Measurements from ENCODE around the gene AGPAT1. TPM values are rescaled to one million over a fixed set of nuclear protein-coding genes. Genes with fewer than 3 reads are reported as not detected.

The AGPAT1 gene
- polyA plus RNA-seq, 1 of the 3 experiments (the other 2 are of a cell fraction) = 118 TPM

DNA sequence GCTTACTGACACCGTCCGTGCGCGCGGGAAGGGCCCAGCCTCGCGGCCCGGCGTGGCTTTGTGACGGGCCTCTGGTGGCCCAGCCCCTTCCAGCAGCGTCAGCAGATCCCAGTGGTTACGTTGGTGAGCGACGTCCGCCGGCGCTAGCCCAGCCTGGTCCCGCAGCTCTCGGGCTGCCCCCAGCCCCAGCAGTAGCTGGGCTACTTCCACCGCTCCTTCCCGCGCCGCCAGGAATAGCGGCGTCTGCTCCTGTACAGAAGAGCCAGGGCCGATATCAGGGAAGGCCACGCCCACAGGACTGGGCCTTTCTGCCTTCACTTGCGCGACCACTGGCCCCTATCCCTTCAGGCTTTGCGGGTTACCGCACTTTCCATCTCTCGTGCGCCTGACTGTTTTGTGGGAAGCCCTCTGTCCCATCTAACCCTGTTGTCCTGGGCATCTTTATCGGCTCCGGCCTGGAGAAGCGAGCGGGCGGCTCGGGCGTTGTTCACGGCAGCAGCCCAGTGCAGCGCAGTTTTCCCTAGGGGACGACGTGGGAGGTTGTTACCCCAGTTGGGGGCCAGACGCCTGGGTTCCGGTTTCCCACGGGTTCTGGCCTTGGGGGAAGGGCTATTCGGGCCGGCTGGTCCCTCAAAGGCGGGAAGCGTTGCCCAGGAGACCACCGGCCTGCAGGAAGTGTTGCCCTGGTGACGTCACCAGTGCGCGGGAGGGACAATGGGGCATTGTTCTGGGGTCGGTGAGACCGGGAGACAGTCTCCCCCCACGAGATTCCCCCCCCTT, 20.2 kb upstream of the AGPAT1 start (continued):
- TF ChIP-seq REST (IDR thresholded peaks at IDR 0.05; ENCODE audit: low read depth, low read length) = 0 out of 2 replicates have a peak, but pooled peaks have one; percentile 1
- TF ChIP-seq GABPA (IDR thresholded peaks at IDR 0.05; ENCODE audit: low read depth) = peak; percentile 60
- TF ChIP-seq FOXJ3 (CRISPR knock-in tag; IDR thresholded peaks at IDR 0.05) = peak; percentile 21; the same call in 1 of the 2 replicates
- TF ChIP-seq GATA2 (CRISPR knock-in tag; IDR thresholded peaks at IDR 0.05) = no peak
- no peak for TF ChIP-seq NRF1 (IDR thresholded peaks at IDR 0.05; ENCODE audit: low read depth, low read length)
- no peak for TF ChIP-seq FOXM1 (IDR thresholded peaks at IDR 0.05; ENCODE audit: low read depth)
- TF ChIP-seq, protein P1, sequence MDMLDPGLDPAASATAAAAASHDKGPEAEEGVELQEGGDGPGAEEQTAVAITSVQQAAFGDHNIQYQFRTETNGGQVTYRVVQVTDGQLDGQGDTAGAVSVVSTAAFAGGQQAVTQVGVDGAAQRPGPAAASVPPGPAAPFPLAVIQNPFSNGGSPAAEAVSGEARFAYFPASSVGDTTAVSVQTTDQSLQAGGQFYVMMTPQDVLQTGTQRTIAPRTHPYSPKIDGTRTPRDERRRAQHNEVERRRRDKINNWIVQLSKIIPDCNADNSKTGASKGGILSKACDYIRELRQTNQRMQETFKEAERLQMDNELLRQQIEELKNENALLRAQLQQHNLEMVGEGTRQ (IDR thresholded peaks at IDR 0.05; ENCODE audit: borderline replicate concordance, low read depth, low read length) = no peak
- no peak for TF ChIP-seq YY1 (IDR thresholded peaks at IDR 0.05; ENCODE audit: low read depth)
- TF ChIP-seq MXI1 (IDR thresholded peaks at IDR 0.05; ENCODE audit: low read depth, low read length) = peak; percentile 56; the same call in 1 of the 2 replicates
- peak; percentile 87 for TF ChIP-seq CHD2 (IDR thresholded peaks at IDR 0.05; ENCODE audit: low read length, partially characterized antibody)
- TF ChIP-seq, protein P2, sequence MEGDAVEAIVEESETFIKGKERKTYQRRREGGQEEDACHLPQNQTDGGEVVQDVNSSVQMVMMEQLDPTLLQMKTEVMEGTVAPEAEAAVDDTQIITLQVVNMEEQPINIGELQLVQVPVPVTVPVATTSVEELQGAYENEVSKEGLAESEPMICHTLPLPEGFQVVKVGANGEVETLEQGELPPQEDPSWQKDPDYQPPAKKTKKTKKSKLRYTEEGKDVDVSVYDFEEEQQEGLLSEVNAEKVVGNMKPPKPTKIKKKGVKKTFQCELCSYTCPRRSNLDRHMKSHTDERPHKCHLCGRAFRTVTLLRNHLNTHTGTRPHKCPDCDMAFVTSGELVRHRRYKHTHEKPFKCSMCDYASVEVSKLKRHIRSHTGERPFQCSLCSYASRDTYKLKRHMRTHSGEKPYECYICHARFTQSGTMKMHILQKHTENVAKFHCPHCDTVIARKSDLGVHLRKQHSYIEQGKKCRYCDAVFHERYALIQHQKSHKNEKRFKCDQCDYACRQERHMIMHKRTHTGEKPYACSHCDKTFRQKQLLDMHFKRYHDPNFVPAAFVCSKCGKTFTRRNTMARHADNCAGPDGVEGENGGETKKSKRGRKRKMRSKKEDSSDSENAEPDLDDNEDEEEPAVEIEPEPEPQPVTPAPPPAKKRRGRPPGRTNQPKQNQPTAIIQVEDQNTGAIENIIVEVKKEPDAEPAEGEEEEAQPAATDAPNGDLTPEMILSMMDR (IDR thresholded peaks at IDR 0.05) = no peak
- TF ChIP-seq MEF2A (IDR thresholded peaks at IDR 0.05; ENCODE audit: borderline replicate concordance, low read depth) = no peak
- TF ChIP-seq NFIC (IDR thresholded peaks at IDR 0.05; ENCODE audit: borderline replicate concordance) = no peak
- no peak for TF ChIP-seq JUND (IDR thresholded peaks at IDR 0.05)
- 0 out of 2 replicates have a peak, but pooled peaks have one; percentile 2 for TF ChIP-seq TCF12 (IDR thresholded peaks at IDR 0.05)
- TF ChIP-seq, protein P3, sequence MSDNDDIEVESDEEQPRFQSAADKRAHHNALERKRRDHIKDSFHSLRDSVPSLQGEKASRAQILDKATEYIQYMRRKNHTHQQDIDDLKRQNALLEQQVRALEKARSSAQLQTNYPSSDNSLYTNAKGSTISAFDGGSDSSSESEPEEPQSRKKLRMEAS (IDR thresholded peaks at IDR 0.05; ENCODE audit: low read depth) = peak; percentile 85
- no peak for TF ChIP-seq IRF3 (IDR thresholded peaks at IDR 0.05; ENCODE audit: low read depth, low read length)
- no peak for TF ChIP-seq EZH2phosphoT487 (IDR thresholded peaks at IDR 0.05; ENCODE audit: borderline replicate concordance, low read depth)
- TF ChIP-seq, protein P4, sequence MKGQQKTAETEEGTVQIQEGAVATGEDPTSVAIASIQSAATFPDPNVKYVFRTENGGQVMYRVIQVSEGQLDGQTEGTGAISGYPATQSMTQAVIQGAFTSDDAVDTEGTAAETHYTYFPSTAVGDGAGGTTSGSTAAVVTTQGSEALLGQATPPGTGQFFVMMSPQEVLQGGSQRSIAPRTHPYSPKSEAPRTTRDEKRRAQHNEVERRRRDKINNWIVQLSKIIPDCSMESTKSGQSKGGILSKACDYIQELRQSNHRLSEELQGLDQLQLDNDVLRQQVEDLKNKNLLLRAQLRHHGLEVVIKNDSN (IDR thresholded peaks at IDR 0.05; ENCODE audit: borderline replicate concordance, low read depth) = no peak

Measured in SK-N-SH (cell line).